ENCODE results near the gene SMC1A. TPM values are rescaled to one million over a fixed set of nuclear protein-coding genes. Genes with fewer than 3 reads are reported as not detected.

The SMC1A gene
- total RNA-seq, 2 experiments from 2014 or later = 148 to 161 TPM

GRCh38 chrX:53332204-53332603, 90.2 kb downstream of the SMC1A start:
- no peaks in the 10 kb centered on the region for H3K36me3 Mint-ChIP-seq
- H3K9me3 Mint-ChIP-seq = no peaks in the 10 kb centered on the region
- no peak overlapping the region for H3K4me3 Mint-ChIP-seq
- no peaks in the 10 kb centered on the region for H3K4me1 Mint-ChIP-seq (ENCODE audit: low read depth)
- no peak overlapping the region for H3K27ac Mint-ChIP-seq
- ChIA-PET POLR2A (no interaction called here), CTCF (interaction anchor here (0.5 to 1.9 kb wide), 3 partner anchors 18 to 29 kb away, joined by 3 to 6 read pairs (median 4); no protein-coding TSS in a partner anchor)
- peaks cover 6% of the 10 kb centered on the region for H3K27me3 Mint-ChIP-seq
- intact Hi-C loops (cut with micrococcal nuclease) = no loop called here
- no peak for DNase-seq

- Mint-ChIP-seq H3K27me3 (peaks cover 12% of the 10 kb centered on the region), H3K36me3 (no peaks in the 10 kb centered on the region), H3K27ac (no peak overlapping the region), H3K9me3 (no peaks in the 10 kb centered on the region), H3K4me1 (ENCODE audit: low read depth) (no peaks in the 10 kb centered on the region), H3K4me3 (no peak overlapping the region)
- ChIA-PET CTCF (interaction anchor here (0.6 to 1.8 kb wide), 2 partner anchors 11 to 17 kb away, joined by 3 to 6 read pairs; no protein-coding TSS in a partner anchor), POLR2A (no interaction called here)
- no peak for DNase-seq
- intact Hi-C loops (cut with micrococcal nuclease) = no loop called here
Measured at GRCh38 chrX:53330331-53330730, 92.1 kb downstream of the SMC1A start.

- intact Hi-C loops (cut with micrococcal nuclease) = no loop called here
- Mint-ChIP-seq H3K4me1 (ENCODE audit: low read depth) (peaks cover 8% of the 10 kb centered on the region), H3K9me3 (no peaks in the 10 kb centered on the region), H3K36me3 (no peaks in the 10 kb centered on the region), H3K27me3 (peaks cover 24% of the 10 kb centered on the region), H3K27ac (no peak overlapping the region), H3K4me3 (no peak overlapping the region)
- no peak for DNase-seq
- ChIA-PET CTCF (no interaction called here), POLR2A (no interaction called here)
Measured at GRCh38 chrX:53324803-53325202, 97.7 kb downstream of the SMC1A start.

Small RNAs within 50 kb of the gene (microRNA-seq; reads per million reads assigned to microRNA genes)
- gene MIR6857 (ENCODE audit: borderline microRNAs expressed, borderline number of aligned reads, borderline replicate concordance) = not detected

Other genes with a start within 250 kb of the SMC1A start
- 10 to 100 TPM; 77.6 to 86.0 TPM for gene KDM5C, start 197.4 kb downstream of the SMC1A start, total RNA-seq
- gene IQSEC2, start 141.1 kb downstream of the SMC1A start, total RNA-seq = under 1 TPM; 0.39 to 0.74 TPM
- under 1 TPM; 0.51 to 0.57 TPM for gene RIBC1, start 219 bp upstream of the SMC1A start, total RNA-seq
- gene HSD17B10, start 11.7 kb upstream of the SMC1A start, total RNA-seq = 10 to 100 TPM; 75.5 to 80.5 TPM

Measured in activated CD4-positive, alpha-beta memory T cell treated with anti-CD3 and anti-CD28 coated beads for 36 hours (primary cell).